IMR-90 (cell line): ENCODE measurements around the gene ANKH. TPM values are rescaled to one million over a fixed set of nuclear protein-coding genes. Genes with fewer than 3 reads are reported as not detected.

Source experiments
- ATAC-seq: fragments of 200-7000 bp; cut with Tn5 transposase; 2 replicates; pipeline ENCODE4 v1.9.1; 2020; ENCODE audit warnings: low read depth, mild to moderate bottlenecking, moderate library complexity
- BruUV-seq: library from RNA; stranded (reverse); fragments of 400-500 nt; replicated peaks from 2 replicates; lab custom pipeline; 2021; lab: Mats Ljungman, UMichigan
- CTCF ChIA-PET: fragments of 300-600 bp; formaldehyde crosslinking; extraction: SDS; loops from one replicate; lab custom pipeline; 2021; ENCODE audit warnings: antibody characterized with exemption; lab: Yijun Ruan, JAX
- POLR2A ChIA-PET: fragments of 300-600 bp; sonication (Branson Sonifier 250); formaldehyde crosslinking; loops from one replicate; lab custom pipeline; 2022; ENCODE audit warnings: antibody characterized with exemption; ENCODE audit not compliant: unreplicated experiment; lab: Charles Lee
- DNase-seq: peaks from one replicate; pipeline ENCODE4 v3.0.0; 2013
- H2AFZ ChIP-seq: replicated peaks from 2 replicates; pipeline ENCODE3; 2013; ENCODE audit warnings: low read length, mild to moderate bottlenecking; ENCODE audit not compliant: poor library complexity
- H2AK5ac ChIP-seq: 2 replicates; pipeline ENCODE4 v1.6.1; 2013; ENCODE audit warnings: low read depth, low read length, inconsistent platforms
- H2AK9ac ChIP-seq: replicated peaks from 2 replicates; pipeline ENCODE3; 2013; ENCODE audit warnings: mild to moderate bottlenecking, low read depth, low read length, moderate library complexity; ENCODE audit not compliant: poor library complexity
- H2BK120ac ChIP-seq: 2 replicates; pipeline ENCODE4 v1.6.1; 2013; ENCODE audit warnings: low read depth, low read length, inconsistent platforms
- H2BK15ac ChIP-seq: 3 replicates; pipeline ENCODE4 v1.6.1; 2013; ENCODE audit warnings: low read depth, low read length, inconsistent platforms
- H2BK20ac ChIP-seq: 2 replicates; pipeline ENCODE4 v1.6.1; 2013; ENCODE audit warnings: low read depth, mild to moderate bottlenecking, inconsistent platforms, low read length, moderate library complexity
- H2BK5ac ChIP-seq: 2 replicates; pipeline ENCODE4 v1.6.1; 2013; ENCODE audit warnings: mild to moderate bottlenecking, low read depth, low read length, inconsistent platforms; ENCODE audit not compliant: poor library complexity, severe bottlenecking
- H3K14ac ChIP-seq: replicated peaks from 2 replicates; pipeline ENCODE4 v1.6.1; 2013; ENCODE audit warnings: low read depth, low read length, inconsistent platforms
- H3K18ac ChIP-seq: 2 replicates; pipeline ENCODE4 v1.6.1; 2013; ENCODE audit warnings: low read depth, low read length, control low read depth
- H3K23ac ChIP-seq: 2 replicates; pipeline ENCODE4 v1.6.1; 2013; ENCODE audit warnings: low read depth, low read length, inconsistent platforms
- H3K27ac ChIP-seq: 2 replicates; pipeline ENCODE4 v1.5.1; 2013; ENCODE audit warnings: mild to moderate bottlenecking, control low read depth, low read length; ENCODE audit not compliant: insufficient read depth
- H3K27me3 ChIP-seq: 2 replicates; pipeline ENCODE4 v1.6.1; 2013; ENCODE audit warnings: low read length; ENCODE audit not compliant: control insufficient read depth, insufficient read depth
- H3K36me3 ChIP-seq: 2 replicates; pipeline ENCODE4 v1.6.1; 2013; ENCODE audit warnings: low read length, mixed read lengths; ENCODE audit not compliant: control insufficient read depth, insufficient read depth
- H3K4ac ChIP-seq: 2 replicates; pipeline ENCODE4 v1.6.1; 2013; ENCODE audit warnings: low read depth, low read length, inconsistent platforms
- H3K4me1 ChIP-seq: 2 replicates; pipeline ENCODE4 v1.6.1; 2013; ENCODE audit warnings: low read length, mixed read lengths; ENCODE audit not compliant: control insufficient read depth, insufficient read depth
- H3K4me2 ChIP-seq: 2 replicates; pipeline ENCODE4 v1.6.1; 2013; ENCODE audit warnings: low read depth, mild to moderate bottlenecking, control low read depth, low read length, moderate library complexity
- H3K4me3 ChIP-seq: 2 replicates; pipeline ENCODE4 v1.5.1; 2013; ENCODE audit warnings: low read depth, mild to moderate bottlenecking, control low read depth, low read length, moderate library complexity; ENCODE audit not compliant: insufficient read depth
- H3K56ac ChIP-seq: 2 replicates; pipeline ENCODE4 v1.6.1; 2013; ENCODE audit warnings: low read length, inconsistent platforms; ENCODE audit not compliant: insufficient read depth; ENCODE audit errors: extremely low read depth
- H3K79me1 ChIP-seq, 2 experiments: 2 replicates each; pipeline ENCODE4 v1.6.1; 2013; ENCODE audit warnings: low read length in 2 of 2, inconsistent platforms in 1 of 2, low read depth in 1 of 2
- H3K9ac ChIP-seq: 2 replicates; pipeline ENCODE4 v1.6.1; 2013; ENCODE audit warnings: low read depth, low read length, control low read depth
- H3K9me1 ChIP-seq: 2 replicates; pipeline ENCODE4 v1.6.1; 2013; ENCODE audit warnings: low read length, inconsistent platforms; ENCODE audit not compliant: insufficient read depth
- H3K9me3 ChIP-seq: 2 replicates; pipeline ENCODE4 v1.6.1; 2013; ENCODE audit warnings: low read length; ENCODE audit not compliant: control insufficient read depth, insufficient read depth
- H4K20me1 ChIP-seq: 2 replicates; pipeline ENCODE4 v1.6.1; 2013; ENCODE audit warnings: low read length, inconsistent platforms; ENCODE audit not compliant: insufficient read depth
- H4K5ac ChIP-seq: 2 replicates; pipeline ENCODE4 v1.6.1; 2013; ENCODE audit warnings: mild to moderate bottlenecking, low read depth, low read length, control low read depth
- H4K8ac ChIP-seq, 2 experiments: 2 replicates each; pipeline ENCODE4 v1.6.1; 2013; ENCODE audit warnings: low read depth in 2 of 2, low read length in 2 of 2, control low read depth in 1 of 2, inconsistent platforms in 1 of 2
- H4K91ac ChIP-seq: 2 replicates; pipeline ENCODE4 v1.6.1; 2013; ENCODE audit warnings: low read depth, low read length, inconsistent platforms; ENCODE audit not compliant: insufficient read depth
- MAFK ChIP-seq: IDR thresholded peaks from 2 replicates; pipeline ENCODE4 v1.6.1; 2012; ENCODE audit warnings: low read depth, low read length, improper control_type of control experiment
- WGBS, 2 experiments: methylation state at CpG; one replicate each; pipeline versions ENCODE4 v1.1.5 to v1.1.7; 2013; ENCODE audit warnings: missing lambda C conversion rate in 2 of 2; ENCODE audit not compliant: insufficient read length in 1 of 2; ENCODE audit errors: extremely low coverage in 2 of 2; 5-methylcytosine and 5-hydroxymethylcytosine counted together
- dilution Hi-C: fragments of 300-500 bp; cut with HindIII; formaldehyde crosslinking; loops from one replicate; pipeline ENCODE4 v1.14.3; 2018; ENCODE audit warnings: low sequenced_read_pairs; ENCODE audit not compliant: unreplicated experiment
- in situ Hi-C: fragments of 300-500 bp; cut with MboI; formaldehyde crosslinking; loops from 3 replicates; pipeline ENCODE4 v1.14.3; 2019; ENCODE audit warnings: low sequenced_read_pairs, inconsistent platforms, mixed read lengths
- intact Hi-C: fragments of 100-400 bp; cut with micrococcal nuclease; formaldehyde crosslinking; loops from 2 replicates; pipeline ENCODE4 v1.10.0; 2022
- polyA plus RNA-seq, 3 experiments: library from polyadenylated mRNA; depleted of rRNA; stranded (reverse); fragments of >200 nt; gene quantifications; 2 replicates each; pipeline ENCODE4 v1.2.3, GENCODE V29; 2012; ENCODE audit warnings: low replicate concordance in 1 of 3
- total RNA-seq: library from RNA; depleted of rRNA; stranded (reverse); fragments of >200 nt; gene quantifications from 2 replicates; pipeline ENCODE4 v1.2.3, GENCODE V29; 2012

ANKH gene
- total and polyA plus RNA-seq, 2 of the 4 experiments (the other 2 are of a cell fraction) = 5.2 to 17.2 TPM

DNA sequence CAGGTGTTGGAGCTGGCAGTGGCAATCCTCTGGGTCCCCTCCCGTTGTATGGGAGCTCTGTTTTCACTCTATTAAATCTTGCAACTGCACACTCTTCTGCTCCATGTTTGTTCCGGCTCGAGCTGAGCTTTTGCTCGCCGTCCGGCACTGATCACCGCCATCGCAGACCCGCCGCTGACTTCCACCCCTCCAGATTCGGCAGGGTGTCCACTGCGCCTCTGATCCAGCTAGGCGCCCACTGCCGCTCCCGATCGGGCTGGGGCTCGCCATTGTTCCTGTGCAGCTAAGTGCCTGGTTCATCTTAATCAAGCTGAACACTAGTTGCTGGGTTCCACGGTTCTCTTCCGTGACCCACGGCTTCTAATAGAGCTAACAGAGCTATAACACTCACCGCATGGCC, 23.2 kb downstream of the ANKH start:
- Histone ChIP-seq H2AK5ac (no peak overlapping the region), H3K4me1 (no peaks in the 10 kb centered on the region), H3K14ac (no peak overlapping the region), H4K8ac (no peak overlapping the region), H2BK20ac (no peak overlapping the region), H4K20me1 (peaks cover 3% of the 10 kb centered on the region; the same call in 1 of the 2 replicates), H3K9me3 (no peaks in the 10 kb centered on the region), H3K27me3 (no peaks in the 10 kb centered on the region), H3K4ac (no peak overlapping the region), H3K9me1 (peaks cover 10% of the 10 kb centered on the region; the same call in 1 of the 2 replicates), H2BK120ac (no peak overlapping the region), H2AK9ac (no peak overlapping the region), H3K9ac (no peak overlapping the region), H2BK5ac (no peak overlapping the region), H2AFZ (no peak overlapping the region), H3K4me3 (no peak overlapping the region), H3K23ac (no peak overlapping the region), H3K27ac (no peak overlapping the region), H4K91ac (no peak overlapping the region), H3K56ac (no peak overlapping the region), H3K4me2 (no peak overlapping the region), H3K79me1 (peaks cover 6 to 10% of the 10 kb centered on the region in 2 experiments; a peak in 3 of 4 replicates), H3K36me3 (no peaks in the 10 kb centered on the region), H4K5ac (no peak overlapping the region), H3K18ac (no peak overlapping the region), H2BK15ac (no peak overlapping the region)
- intact Hi-C loops = no loop called here
- 95% methylated on average over 18 of the region's 21 CpGs; no CpG with 5 or more reads in 1 of the 2 experiments for WGBS, 2 experiments
- in situ Hi-C loops = no loop called here
- POLR2A ChIA-PET = no interaction called here
- CTCF ChIA-PET = no interaction called here
- no peak for ATAC-seq
- BruUV-seq = no TSS peak
- DNase-seq = no peak
- no peak for TF ChIP-seq MAFK
- dilution Hi-C loops = no loop called here
